Measurements from ENCODE around the gene SORL1.

Gene SORL1

GRCh38 chr11:121606354-121606753 lies 154.2 kb downstream of the SORL1 start:
- no peak for TF ChIP-seq CTCF (conservative IDR thresholded peaks at IDR 0.05; ENCODE audit: control insufficient read depth, insufficient read depth, low read depth, low read length)
- DNase-seq (ENCODE audit: low read depth) = no peak
- no peak overlapping the region for H3K4me3 ChIP-seq (ENCODE audit: control insufficient read depth, low read depth, low read length)

GRCh38 chr11:121607341-121607740 lies 155.2 kb downstream of the SORL1 start:
- no peak for TF ChIP-seq CTCF (conservative IDR thresholded peaks at IDR 0.05; ENCODE audit: control insufficient read depth, insufficient read depth, low read depth, low read length)
- H3K4me3 ChIP-seq (ENCODE audit: control insufficient read depth, low read depth, low read length) = no peak overlapping the region
- no peak for DNase-seq (ENCODE audit: low read depth)

GRCh38 chr11:121608545-121609098 lies 156.5 kb downstream of the SORL1 start:
- H3K4me3 ChIP-seq (ENCODE audit: control insufficient read depth, low read depth, low read length) = no peak overlapping the region
- DNase-seq (ENCODE audit: low read depth) = no peak
- no peak for TF ChIP-seq CTCF (conservative IDR thresholded peaks at IDR 0.05; ENCODE audit: control insufficient read depth, insufficient read depth, low read depth, low read length)

- no peak for DNase-seq (ENCODE audit: low read depth)
- TF ChIP-seq CTCF (conservative IDR thresholded peaks at IDR 0.05; ENCODE audit: control insufficient read depth, insufficient read depth, low read depth, low read length) = no peak
- H3K4me3 ChIP-seq (ENCODE audit: control insufficient read depth, low read depth, low read length) = no peak overlapping the region
Measured at GRCh38 chr11:121610706-121611105, 158.6 kb downstream of the SORL1 start.

- H3K4me3 ChIP-seq (ENCODE audit: control insufficient read depth, low read depth, low read length) = no peak overlapping the region
- TF ChIP-seq CTCF (conservative IDR thresholded peaks at IDR 0.05; ENCODE audit: control insufficient read depth, insufficient read depth, low read depth, low read length) = no peak
- DNase-seq (ENCODE audit: low read depth) = no peak
Measured at GRCh38 chr11:121611242-121611641, 159.1 kb downstream of the SORL1 start.

- no peak for DNase-seq (ENCODE audit: low read depth)
- TF ChIP-seq CTCF (conservative IDR thresholded peaks at IDR 0.05; ENCODE audit: control insufficient read depth, insufficient read depth, low read depth, low read length) = no peak
- H3K4me3 ChIP-seq (ENCODE audit: control insufficient read depth, low read depth, low read length) = no peak overlapping the region
Measured at GRCh38 chr11:121613724-121614123, 161.6 kb downstream of the SORL1 start.

Measured in fibroblast of mammary gland (primary cell).